Keratinocyte (primary cell): Measurements from ENCODE around the gene CLEC1B. TPM values are rescaled to one million over a fixed set of nuclear protein-coding genes. Genes with fewer than 3 reads are reported as not detected.

Experiments
- DNase-seq: peaks from one replicate; pipeline ENCODE4 v3.0.0-alpha.2; 2011; ENCODE audit warnings: low read depth, missing footprints, low spot score
- FAIRE-seq: peaks from 2 replicates; lab custom pipeline; 2011; peaks lifted over from hg19 to GRCh38; lab: Jason Lieb, UNC
- H2AFZ ChIP-seq: 2 replicates; pipeline ENCODE4 v1.6.0; 2012; ENCODE audit warnings: low read length, control low read depth, inconsistent platforms; ENCODE audit not compliant: control insufficient read depth
- H3K27ac ChIP-seq: 2 replicates; pipeline ENCODE4 v1.5.1; 2011; ENCODE audit warnings: low read length; ENCODE audit not compliant: control insufficient read depth, insufficient read depth
- H3K27me3 ChIP-seq: 3 replicates; pipeline ENCODE4 v1.6.0; 2011; ENCODE audit warnings: low read length; ENCODE audit not compliant: control insufficient read depth, insufficient read depth; ENCODE audit errors: extremely low read depth
- H3K36me3 ChIP-seq, 2 experiments: 2 replicates in 1 of 2; 3 replicates in 1 of 2; pipeline ENCODE4 v1.5.1; 2011; ENCODE audit warnings: low read length in 2 of 2, mild to moderate bottlenecking in 1 of 2; ENCODE audit not compliant: control insufficient read depth in 2 of 2, insufficient read depth in 2 of 2; ENCODE audit errors: extremely low read depth in 1 of 2
- H3K4me1 ChIP-seq: 3 replicates; pipeline ENCODE4 v1.5.1; 2011; ENCODE audit warnings: low read length; ENCODE audit not compliant: control insufficient read depth, insufficient read depth; ENCODE audit errors: extremely low read depth
- H3K4me2 ChIP-seq: 3 replicates; pipeline ENCODE4 v1.6.0; 2011; ENCODE audit warnings: low read depth, low read length; ENCODE audit not compliant: control insufficient read depth, insufficient read depth; ENCODE audit errors: extremely low read depth
- H3K4me3 ChIP-seq, 3 experiments: fragments of 200-600 bp in 1 of 3; sonication (generic) in 1 of 3; 2 replicates in 2 of 3; 3 replicates in 1 of 3; pipeline ENCODE4 v1.5.1; 2011 to 2016; ENCODE audit warnings: low read length in 3 of 3, mild to moderate bottlenecking in 3 of 3, control low read depth in 2 of 3, inconsistent platforms in 1 of 3, low read depth in 1 of 3, mixed read lengths in 1 of 3, mixed run types in 1 of 3, moderate library complexity in 1 of 3; ENCODE audit not compliant: control insufficient read depth in 2 of 3, insufficient read depth in 2 of 3; ENCODE audit errors: extremely low read depth in 1 of 3
- H3K79me2 ChIP-seq: 2 replicates; pipeline ENCODE4 v1.6.0; 2012; ENCODE audit warnings: low read length; ENCODE audit not compliant: control insufficient read depth, insufficient read depth
- H3K9ac ChIP-seq: 3 replicates; pipeline ENCODE4 v1.6.0; 2011; ENCODE audit warnings: low read length; ENCODE audit not compliant: control insufficient read depth, insufficient read depth; ENCODE audit errors: extremely low read depth
- H3K9me1 ChIP-seq: 3 replicates; pipeline ENCODE4 v1.6.0; 2011; ENCODE audit warnings: low read length; ENCODE audit not compliant: control insufficient read depth, insufficient read depth; ENCODE audit errors: extremely low read depth
- H3K9me3 ChIP-seq: 2 replicates; pipeline ENCODE4 v1.5.1; 2012; ENCODE audit warnings: low read depth, low read length; ENCODE audit not compliant: control insufficient read depth
- H4K20me1 ChIP-seq: 3 replicates; pipeline ENCODE4 v1.6.0; 2011; ENCODE audit warnings: low read length; ENCODE audit not compliant: control insufficient read depth, insufficient read depth; ENCODE audit errors: extremely low read depth
- CTCF ChIP-seq, 3 experiments: IDR thresholded peaks in 1 of 3; conservative IDR thresholded peaks in 1 of 3; optimal IDR thresholded peaks in 1 of 3; 2 replicates in 2 of 3; 3 replicates in 1 of 3; pipeline versions ENCODE3 to v1.5.1; 2011; ENCODE audit warnings: low read length in 3 of 3, mild to moderate bottlenecking in 3 of 3, moderate library complexity in 2 of 3, control low read depth in 1 of 3, inconsistent platforms in 1 of 3; ENCODE audit not compliant: insufficient read depth in 2 of 3; ENCODE audit errors: extremely low read depth in 1 of 3
- EZH2 ChIP-seq: IDR thresholded peaks from one replicate; pipeline ENCODE4 v1.6.1; 2012; ENCODE audit warnings: inconsistent platforms, mild to moderate bottlenecking, low read length, moderate library complexity
- dilution Hi-C: fragments of 300-500 bp; cut with MboI; formaldehyde crosslinking; loops from one replicate; pipeline ENCODE4 v1.7.0; 2020; ENCODE audit warnings: low sequenced_read_pairs; ENCODE audit not compliant: extremely low pct_ligation_motif_present
- polyA plus RNA-seq, 5 experiments: library from polyadenylated mRNA; depleted of rRNA in 3 of 5; stranded (reverse) in 3 of 5; stranded (forward) in 1 of 5; unstranded in 1 of 5; fragments of >200 nt; gene quantifications; 1 replicate in 1 of 5; 2 replicates in 3 of 5; 3 replicates in 1 of 5; pipeline versions ENCODE4 v1.2.1 to v1.2.3, GENCODE V29; 2011 to 2012; ENCODE audit warnings: missing spikeins in 2 of 5, low read depth in 1 of 5, low replicate concordance in 1 of 5

Gene CLEC1B
- polyA plus RNA-seq, 1 donor (not counting 4 experiments of a cell fraction or from before 2014, with no cell fraction given) = not detected

GRCh38 chr12:10021342-10021741 is 22.4 kb upstream of the CLEC1B start:
- Histone ChIP-seq H3K9me3 (no peaks in the 10 kb centered on the region), H3K79me2 (no peaks in the 10 kb centered on the region), H3K27me3 (no peaks in the 10 kb centered on the region), H4K20me1 (no peaks in the 10 kb centered on the region), H3K36me3 (no peaks in the 10 kb centered on the region), H3K4me3 (no peak overlapping the region), H3K27ac (no peak overlapping the region), H3K4me1 (no peaks in the 10 kb centered on the region), H3K4me2 (no peak overlapping the region), H2AFZ (no peak overlapping the region), H3K9ac (no peak overlapping the region), H3K9me1 (no peaks in the 10 kb centered on the region)
- TF ChIP-seq CTCF (optimal IDR thresholded peaks at IDR 0.05 in 1 of 3, IDR thresholded peaks at IDR 0.05 in 1 of 3, conservative IDR thresholded peaks at IDR 0.05 in 1 of 3; ENCODE audit: extremely low read depth in 1 of 3, insufficient read depth in 2 of 3, low read length in 3 of 3) (no peak), EZH2 (no peak)
- DNase-seq (no peak), FAIRE-seq (no peak)
- dilution Hi-C loops = no loop called here

GRCh38 chr12:10018386-10018785 is 19.5 kb upstream of the CLEC1B start:
- Histone ChIP-seq H3K9me1 (no peaks in the 10 kb centered on the region), H3K4me1 (no peaks in the 10 kb centered on the region), H3K27me3 (no peaks in the 10 kb centered on the region), H3K9ac (no peak overlapping the region), H3K36me3 (no peaks in the 10 kb centered on the region), H3K4me2 (no peak overlapping the region), H3K79me2 (no peaks in the 10 kb centered on the region), H3K27ac (no peak overlapping the region), H3K4me3 (no peak overlapping the region), H2AFZ (no peak overlapping the region), H3K9me3 (no peaks in the 10 kb centered on the region), H4K20me1 (no peaks in the 10 kb centered on the region)
- DNase-seq (no peak), FAIRE-seq (no peak)
- dilution Hi-C loops = no loop called here
- TF ChIP-seq EZH2 (no peak), CTCF (optimal IDR thresholded peaks at IDR 0.05 in 1 of 3, IDR thresholded peaks at IDR 0.05 in 1 of 3, conservative IDR thresholded peaks at IDR 0.05 in 1 of 3; ENCODE audit: extremely low read depth in 1 of 3, insufficient read depth in 2 of 3, low read length in 3 of 3) (no peak)
